HG02588 (cell line): Measurements from ENCODE around the gene IZUMO4.
A peak's percentile ranks its signal among the peaks of the same experiment; 100 is the strongest.

Experiments
- ATAC-seq: cut with Tn5 transposase; IDR thresholded peaks from one replicate; pipeline ENCODE4 v1.9.1; 2021; ENCODE audit warnings: mild to moderate bottlenecking, moderate library complexity; ENCODE audit not compliant: unreplicated experiment

Gene IZUMO4

GRCh38 chr19:2058570-2059421 lies 37.9 kb upstream of the IZUMO4 start:
- ATAC-seq: no peak

GRCh38 chr19:2059422-2060201 lies 37.1 kb upstream of the IZUMO4 start:
- ATAC-seq: no peak

DNA sequence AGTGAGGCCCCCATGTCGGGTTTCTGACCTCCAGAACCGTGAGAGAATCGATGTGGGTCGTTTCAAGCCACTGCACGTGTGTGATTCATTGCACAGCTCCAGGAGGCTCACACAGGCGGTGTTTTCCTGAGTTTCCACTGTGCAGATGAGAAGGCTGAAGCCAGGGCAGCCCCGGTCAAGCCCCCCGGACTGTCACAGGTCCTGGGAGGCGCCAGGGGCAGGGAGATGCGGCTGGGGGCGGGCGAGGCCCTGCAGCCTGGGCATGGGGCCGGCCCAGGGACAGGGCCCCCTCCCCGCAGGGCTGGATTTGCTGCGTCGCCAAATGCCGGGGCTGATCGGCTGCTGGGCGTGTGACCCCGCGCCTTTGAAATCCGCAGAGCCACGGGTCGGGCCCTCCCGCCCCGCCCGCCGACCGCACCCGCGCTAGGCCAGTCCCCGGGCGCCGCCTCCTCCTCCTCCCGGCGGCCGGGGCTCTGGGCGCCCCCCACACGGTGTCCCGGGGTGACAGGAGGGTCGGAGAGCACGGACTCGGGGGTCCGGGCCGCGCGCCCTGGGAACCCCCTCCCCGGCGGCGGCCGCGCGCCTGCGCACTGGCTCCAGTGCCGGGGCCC lies 35.7 kb upstream of the IZUMO4 start:
- ATAC-seq: peak; percentile 31

DNA sequence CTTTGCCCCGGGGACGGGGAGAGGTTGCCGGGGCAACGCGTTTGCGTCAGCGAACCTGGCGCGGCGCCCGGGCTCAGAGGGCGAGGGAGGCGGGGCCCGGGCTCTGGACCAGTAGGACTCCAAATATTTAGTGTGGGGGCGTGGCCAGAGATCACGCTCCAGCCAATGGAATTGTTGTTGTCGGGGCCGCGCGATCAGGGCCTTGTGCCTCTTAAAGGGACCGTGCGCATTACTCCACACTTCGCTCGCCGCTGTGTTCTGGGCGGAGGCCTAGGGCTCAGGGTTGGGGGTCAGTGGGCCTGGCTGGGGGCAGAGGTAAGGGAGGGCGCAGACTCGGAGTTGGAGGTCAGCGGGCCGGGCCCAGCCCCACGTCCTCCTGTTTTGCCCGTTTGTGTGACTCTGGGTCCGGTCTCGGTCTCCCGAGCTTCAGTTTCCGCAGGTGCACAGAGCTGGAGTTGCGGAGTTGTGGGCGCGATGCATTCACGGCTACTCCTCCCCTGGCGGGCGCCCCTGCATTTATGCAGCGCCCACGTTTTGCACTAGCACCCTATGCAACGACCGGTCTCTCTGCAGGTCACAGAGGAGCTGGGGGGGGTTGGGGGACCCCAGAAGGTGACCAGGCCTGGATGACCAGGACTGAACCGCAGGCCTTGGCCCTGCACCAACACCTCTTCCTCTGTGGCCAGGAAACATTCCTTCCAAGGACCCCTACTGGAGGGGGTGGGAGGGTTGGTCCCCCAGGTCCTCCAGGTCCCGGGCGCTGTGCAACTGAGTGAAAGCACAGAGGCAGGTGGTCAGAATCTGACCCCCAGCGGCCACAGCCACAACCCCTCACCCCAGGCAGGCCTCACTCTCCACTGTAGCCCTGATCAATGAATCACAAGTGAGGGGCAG lies 35.0 kb upstream of the IZUMO4 start:
- peak; percentile 69 for ATAC-seq

DNA sequence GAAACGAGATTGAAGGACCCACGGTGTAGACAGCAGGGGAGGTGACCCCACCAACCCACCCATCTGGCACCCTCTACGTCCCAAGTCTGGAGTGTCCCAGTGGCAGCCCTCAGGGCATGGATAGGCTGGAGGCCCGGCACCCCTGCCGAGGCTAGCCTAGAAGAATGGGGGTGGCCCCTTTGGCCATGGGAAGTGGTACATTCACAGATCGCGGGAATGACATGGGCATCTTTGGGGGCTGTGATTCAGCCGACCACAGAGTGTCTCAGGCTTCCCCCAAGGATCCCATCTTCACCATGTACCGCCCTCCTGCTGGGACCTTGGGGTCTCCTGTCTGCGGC lies 34.4 kb upstream of the IZUMO4 start:
- no peak for ATAC-seq

GRCh38 chr19:2062770-2063169 lies 33.9 kb upstream of the IZUMO4 start:
- no peak for ATAC-seq

- ATAC-seq: no peak
These were observed 32.9 kb upstream of the IZUMO4 start for GRCh38 chr19:2063824-2064223.

DNA sequence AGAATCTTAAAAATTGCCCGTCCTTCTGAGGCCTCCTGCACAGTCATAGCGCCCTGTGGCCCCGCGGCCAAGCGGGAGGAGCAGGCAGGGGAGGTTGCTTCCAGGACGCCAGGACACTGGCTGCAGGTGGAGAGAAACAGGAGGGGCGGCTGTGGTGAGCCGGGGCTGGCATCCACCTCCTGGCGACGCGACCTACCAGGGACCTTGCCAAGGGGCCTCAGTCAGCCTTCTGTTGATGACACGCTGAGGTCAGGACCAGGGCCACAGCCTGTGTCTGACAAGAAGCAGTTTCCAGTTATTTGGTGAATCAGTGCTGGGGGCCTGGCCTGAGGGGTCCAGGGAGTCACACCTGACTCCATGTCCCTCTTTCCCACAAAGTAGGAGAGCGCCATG lies 32.3 kb upstream of the IZUMO4 start:
- ATAC-seq: no peak

- no peak for ATAC-seq
These were observed 31.8 kb upstream of the IZUMO4 start for GRCh38 chr19:2064788-2065524.

DNA sequence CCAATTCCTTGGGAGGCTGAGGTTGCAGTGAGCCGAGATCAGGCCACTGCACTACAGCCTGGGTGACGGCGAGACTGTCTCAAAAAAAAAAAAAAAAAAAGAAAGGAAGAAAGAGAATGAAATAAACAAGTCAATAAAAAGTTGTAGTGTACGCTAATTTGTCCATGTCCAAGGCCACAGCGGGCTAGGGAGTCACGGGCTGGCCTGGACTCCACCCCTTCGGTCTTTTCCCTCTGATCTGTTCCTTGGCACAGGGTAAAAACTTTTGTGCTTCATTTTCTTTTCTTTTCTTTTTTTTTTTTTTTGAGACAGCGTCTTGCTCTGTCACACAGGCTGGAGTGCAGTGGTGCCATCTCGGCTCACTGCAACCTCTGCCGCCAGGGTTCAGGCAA lies 26.3 kb upstream of the IZUMO4 start:
- ATAC-seq: no peak

DNA sequence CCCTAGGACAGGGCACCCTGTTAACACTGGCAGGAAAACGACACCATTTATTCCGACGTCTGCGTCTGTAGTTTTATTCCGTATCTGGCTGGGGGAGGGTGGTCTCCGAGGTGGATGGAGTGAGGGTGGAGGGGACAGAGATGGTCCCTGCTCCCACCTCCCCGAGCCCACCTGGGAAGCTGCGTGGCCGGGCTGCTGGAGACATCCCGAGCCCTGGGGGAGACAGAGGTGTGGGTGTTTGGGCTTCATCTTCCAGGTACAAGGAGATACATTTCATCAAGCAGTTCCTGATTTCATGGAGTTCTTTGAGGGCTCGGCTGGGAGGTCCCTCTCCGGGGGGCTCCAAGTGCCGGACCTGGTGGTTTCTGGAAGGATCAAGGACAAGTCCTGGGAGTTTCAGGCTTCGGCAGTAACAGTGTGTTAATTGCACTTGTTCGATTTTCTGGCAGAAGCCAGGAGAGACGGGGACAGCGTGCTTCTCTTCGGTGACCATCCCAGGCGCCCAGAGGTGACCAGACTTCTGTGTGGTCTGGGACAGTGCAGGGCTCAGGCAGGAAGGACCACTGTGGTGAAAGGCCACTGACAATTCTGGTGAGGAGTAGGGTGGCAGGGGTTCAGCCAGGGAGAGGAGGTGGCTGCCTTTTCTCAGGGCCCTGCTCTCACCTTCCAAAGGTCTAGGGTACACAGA lies 25.6 kb upstream of the IZUMO4 start:
- no peak for ATAC-seq

DNA sequence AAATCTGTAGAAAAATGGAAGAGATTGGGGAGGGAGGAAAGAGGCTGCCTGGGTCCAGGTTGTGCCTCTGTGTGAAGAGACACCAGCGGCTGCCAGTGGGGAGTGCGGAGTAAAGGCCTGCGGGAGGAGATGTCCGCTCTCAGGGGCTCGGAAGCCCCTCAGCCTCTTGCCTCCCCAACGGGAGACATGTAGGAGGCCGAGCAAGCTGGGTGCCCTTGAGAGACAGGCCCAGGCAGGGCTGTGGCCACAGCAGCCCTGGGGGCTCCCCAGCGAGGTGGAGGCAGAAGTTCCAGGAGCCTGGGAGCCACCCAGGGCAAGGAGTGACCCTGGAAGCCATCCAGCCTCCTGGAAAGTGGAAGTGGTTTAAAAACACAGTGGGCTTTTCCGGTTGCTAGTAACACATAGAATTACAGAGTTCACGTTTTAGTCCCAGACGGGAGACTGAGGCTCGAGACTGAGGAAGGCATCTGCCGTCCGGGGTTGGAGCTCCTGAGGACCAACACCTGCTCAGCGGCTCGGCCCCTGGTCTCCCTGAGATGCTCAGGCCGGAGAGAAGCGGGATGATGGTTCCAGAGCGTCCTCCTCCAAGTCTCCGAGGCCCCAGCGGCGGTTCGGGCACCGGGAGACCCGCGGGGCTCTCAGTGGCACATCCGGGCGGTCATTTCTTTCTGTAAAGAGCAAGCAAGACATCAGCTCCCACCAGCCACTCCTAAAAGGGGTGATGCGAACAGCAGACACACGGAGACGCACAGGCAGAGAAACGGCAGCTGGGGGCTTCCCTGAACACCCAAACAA lies 23.8 kb upstream of the IZUMO4 start:
- no peak for ATAC-seq

- ATAC-seq: no peak
These were observed 20.2 kb upstream of the IZUMO4 start for GRCh38 chr19:2076526-2076944.

DNA sequence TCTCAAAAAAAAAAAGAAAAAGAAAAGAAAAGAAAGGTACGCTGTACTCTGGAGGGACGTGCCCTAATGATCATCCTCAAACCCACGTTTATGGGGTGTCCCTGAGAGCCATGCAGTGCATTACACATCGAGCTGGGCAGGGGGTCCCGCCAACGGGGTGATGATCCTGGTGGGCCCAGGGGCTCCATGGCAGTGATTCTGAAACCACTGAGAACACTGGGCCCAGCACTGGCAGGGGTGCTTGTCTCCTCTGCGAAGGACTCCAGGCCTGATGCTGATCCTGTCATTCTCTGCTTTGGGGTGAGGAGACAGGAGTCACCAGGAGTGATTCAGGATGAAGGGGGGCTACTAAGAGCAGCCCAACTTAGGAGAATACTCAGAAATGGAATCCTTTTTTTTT lies 19.3 kb upstream of the IZUMO4 start:
- no peak for ATAC-seq

- ATAC-seq: no peak
These were observed 18.7 kb upstream of the IZUMO4 start for GRCh38 chr19:2077833-2078619.

DNA sequence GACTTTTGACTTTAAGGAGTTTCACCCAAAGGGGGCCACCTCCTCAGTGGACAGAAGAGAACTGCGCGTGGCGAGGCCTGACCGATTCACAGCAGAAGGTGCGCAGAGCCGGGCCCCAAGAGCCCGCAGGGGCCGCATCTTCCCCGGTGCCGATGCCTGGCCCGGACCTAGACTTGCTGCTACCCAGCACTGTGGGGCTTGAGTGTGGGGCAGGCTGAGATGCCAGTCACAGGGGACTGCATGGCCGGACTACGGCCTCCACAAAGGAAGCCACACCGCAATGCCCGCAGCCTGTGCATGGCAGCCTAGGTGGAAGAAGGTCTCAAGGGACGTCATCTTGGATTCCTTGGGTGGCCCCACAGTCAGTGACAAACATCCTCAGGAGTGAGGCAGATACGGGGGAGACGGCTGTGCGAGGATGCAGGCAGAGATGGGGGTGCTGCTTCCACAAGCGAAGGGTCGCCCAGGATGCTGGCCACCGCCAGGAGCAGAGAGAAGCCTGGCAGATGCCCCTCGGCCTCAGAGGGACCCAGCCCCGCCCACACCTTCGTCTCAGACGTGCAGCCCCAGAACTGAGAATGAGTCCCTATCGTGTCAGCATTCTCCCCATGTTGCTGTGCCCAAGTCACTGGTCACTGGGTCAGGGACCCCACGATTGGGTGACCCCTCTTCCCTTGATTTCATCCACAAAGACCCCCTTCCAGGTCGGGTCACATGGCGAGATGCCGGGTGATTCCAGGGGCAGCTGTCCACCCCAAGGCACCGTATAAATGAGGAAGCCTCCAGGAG lies 17.4 kb upstream of the IZUMO4 start:
- no peak for ATAC-seq

GRCh38 chr19:2079865-2080301 lies 16.8 kb upstream of the IZUMO4 start:
- no peak for ATAC-seq
